ENCODE results near the gene ADI1. TPM values are rescaled to one million over a fixed set of nuclear protein-coding genes. Genes with fewer than 3 reads are reported as not detected.
A peak's percentile ranks its signal among the peaks of the same experiment; 100 is the strongest.
"Not testable (repeated sequence)": the region's sequence is repeated elsewhere in the genome, so short reads cannot be mapped to it uniquely, and the experiment has no call there.

ADI1 gene
- total and polyA plus RNA-seq, 7 donors = 42.5 to 137 (median 43.7) TPM

DNA sequence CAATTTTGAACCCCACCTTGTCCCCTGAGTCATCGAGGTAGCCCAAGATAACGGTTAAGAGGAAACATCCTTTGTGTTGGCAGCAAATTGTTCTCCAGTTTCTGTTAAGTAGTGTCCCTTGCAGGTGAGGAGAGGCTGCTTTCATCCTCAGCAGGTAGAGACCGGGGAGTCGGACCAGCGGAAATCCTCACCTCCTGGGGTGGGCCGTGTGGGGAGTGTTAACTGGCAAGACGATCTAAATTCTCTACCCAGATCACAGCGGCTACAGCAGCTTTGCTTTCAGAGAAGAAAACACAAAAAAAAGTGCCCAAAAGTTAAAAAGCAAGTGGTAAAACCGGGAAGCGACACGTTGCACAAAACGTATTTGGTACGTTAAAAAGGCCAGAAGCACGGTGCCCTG, 63.2 kb downstream of the ADI1 start:
- intact Hi-C loops (cut with DNase I) = no loop called here
- peaks cover 0 to 33% of the 10 kb centered on the region in 2 donors for H3K36me3 ChIP-seq (ENCODE audit: insufficient read depth in 1 of 2, low read depth in 1 of 2)
- peaks cover 21% of the 10 kb centered on the region for H3K4me1 ChIP-seq
- ATAC-seq (no peak), DNase-seq (peak in 1 of 2 donors; percentile 32)
- no peak overlapping the region for H3K27ac ChIP-seq
- TF ChIP-seq, protein P1, sequence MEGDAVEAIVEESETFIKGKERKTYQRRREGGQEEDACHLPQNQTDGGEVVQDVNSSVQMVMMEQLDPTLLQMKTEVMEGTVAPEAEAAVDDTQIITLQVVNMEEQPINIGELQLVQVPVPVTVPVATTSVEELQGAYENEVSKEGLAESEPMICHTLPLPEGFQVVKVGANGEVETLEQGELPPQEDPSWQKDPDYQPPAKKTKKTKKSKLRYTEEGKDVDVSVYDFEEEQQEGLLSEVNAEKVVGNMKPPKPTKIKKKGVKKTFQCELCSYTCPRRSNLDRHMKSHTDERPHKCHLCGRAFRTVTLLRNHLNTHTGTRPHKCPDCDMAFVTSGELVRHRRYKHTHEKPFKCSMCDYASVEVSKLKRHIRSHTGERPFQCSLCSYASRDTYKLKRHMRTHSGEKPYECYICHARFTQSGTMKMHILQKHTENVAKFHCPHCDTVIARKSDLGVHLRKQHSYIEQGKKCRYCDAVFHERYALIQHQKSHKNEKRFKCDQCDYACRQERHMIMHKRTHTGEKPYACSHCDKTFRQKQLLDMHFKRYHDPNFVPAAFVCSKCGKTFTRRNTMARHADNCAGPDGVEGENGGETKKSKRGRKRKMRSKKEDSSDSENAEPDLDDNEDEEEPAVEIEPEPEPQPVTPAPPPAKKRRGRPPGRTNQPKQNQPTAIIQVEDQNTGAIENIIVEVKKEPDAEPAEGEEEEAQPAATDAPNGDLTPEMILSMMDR (IDR thresholded peaks at IDR 0.05) = no peak
- WGBS, 3 donors = 95 to 96% (median 96%) methylated on average over 14 of the region's 14 CpGs
- no peaks in the 10 kb centered on the region for H3K27me3 ChIP-seq (ENCODE audit: insufficient read depth in 3 of 3, low read length in 2 of 3)
- H3K4me3 ChIP-seq = no peak overlapping the region
- H3K9me3 ChIP-seq = no peaks in the 10 kb centered on the region

DNA sequence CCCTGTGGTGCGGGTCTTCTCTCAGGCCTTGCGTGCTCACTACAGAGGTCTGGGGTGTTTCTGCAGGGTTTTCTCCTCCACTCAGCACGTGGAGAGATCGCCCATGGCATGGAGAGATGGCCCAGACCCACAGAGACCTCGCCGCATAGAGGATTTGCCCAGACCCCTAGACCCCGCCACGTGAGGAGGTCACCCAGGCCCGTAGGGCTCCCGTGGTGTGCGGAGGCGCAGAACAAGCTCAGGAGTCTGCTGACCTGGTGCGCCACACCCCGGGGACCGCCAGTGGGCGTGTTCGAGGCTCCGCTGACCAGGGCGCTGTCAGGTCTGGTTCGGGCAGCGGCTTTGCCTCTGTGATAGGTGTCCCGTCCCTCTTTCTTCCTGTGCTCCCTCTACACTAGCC, 64.5 kb downstream of the ADI1 start:
- Histone ChIP-seq H3K27me3 (ENCODE audit: insufficient read depth in 3 of 3, low read length in 2 of 3) (no peaks in the 10 kb centered on the region), H3K4me1 (peaks cover 15% of the 10 kb centered on the region), H3K9me3 (no peaks in the 10 kb centered on the region), H3K4me3 (no peak overlapping the region), H3K27ac (no peak overlapping the region), H3K36me3 (ENCODE audit: insufficient read depth in 1 of 2, low read depth in 1 of 2) (peaks cover 0 to 32% of the 10 kb centered on the region in 2 donors)
- TF ChIP-seq, protein P1 (IDR thresholded peaks at IDR 0.05) = no peak
- peak in 1 of 2 donors; percentile 48 for DNase-seq
- intact Hi-C loops (cut with DNase I) = no loop called here
- WGBS, 3 donors = 97 to 98% (median 97%) methylated on average over 22 of the region's 22 CpGs
- no peak for ATAC-seq

DNA sequence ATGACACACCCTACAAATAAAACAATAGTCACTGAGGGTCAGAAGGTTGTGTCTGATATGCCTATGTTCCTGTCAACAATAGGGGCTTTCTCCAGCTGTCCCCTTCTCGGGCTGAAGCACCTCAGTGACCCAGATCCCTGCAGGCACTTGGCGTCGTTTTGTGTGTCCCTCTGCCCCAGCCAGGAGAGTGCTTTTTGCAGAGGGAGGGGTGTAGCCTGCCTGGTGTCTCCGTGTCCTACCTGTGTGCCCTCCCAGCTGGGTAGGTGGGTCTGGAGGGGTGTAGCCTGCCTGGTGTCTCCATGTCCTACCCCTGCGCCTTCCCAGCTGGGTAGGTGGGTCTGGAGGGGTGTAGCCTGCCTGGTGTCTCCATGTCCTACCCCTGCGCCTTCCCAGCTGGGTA, 65.3 kb downstream of the ADI1 start:
- peaks cover 0 to 36% of the 10 kb centered on the region in 2 donors for H3K36me3 ChIP-seq (ENCODE audit: insufficient read depth in 1 of 2, low read depth in 1 of 2)
- WGBS, 3 donors = 82 to 90% (median 85%) methylated on average over 6 of the region's 6 CpGs
- H3K4me1 ChIP-seq; H3K27me3 ChIP-seq (ENCODE audit: insufficient read depth in 3 of 3, low read length in 2 of 3); intact Hi-C loops (cut with DNase I); H3K4me3 ChIP-seq; H3K9me3 ChIP-seq; ATAC-seq; H3K27ac ChIP-seq: not testable (repeated sequence)
- DNase-seq = peak in 1 of 2 donors; percentile 34

DNA sequence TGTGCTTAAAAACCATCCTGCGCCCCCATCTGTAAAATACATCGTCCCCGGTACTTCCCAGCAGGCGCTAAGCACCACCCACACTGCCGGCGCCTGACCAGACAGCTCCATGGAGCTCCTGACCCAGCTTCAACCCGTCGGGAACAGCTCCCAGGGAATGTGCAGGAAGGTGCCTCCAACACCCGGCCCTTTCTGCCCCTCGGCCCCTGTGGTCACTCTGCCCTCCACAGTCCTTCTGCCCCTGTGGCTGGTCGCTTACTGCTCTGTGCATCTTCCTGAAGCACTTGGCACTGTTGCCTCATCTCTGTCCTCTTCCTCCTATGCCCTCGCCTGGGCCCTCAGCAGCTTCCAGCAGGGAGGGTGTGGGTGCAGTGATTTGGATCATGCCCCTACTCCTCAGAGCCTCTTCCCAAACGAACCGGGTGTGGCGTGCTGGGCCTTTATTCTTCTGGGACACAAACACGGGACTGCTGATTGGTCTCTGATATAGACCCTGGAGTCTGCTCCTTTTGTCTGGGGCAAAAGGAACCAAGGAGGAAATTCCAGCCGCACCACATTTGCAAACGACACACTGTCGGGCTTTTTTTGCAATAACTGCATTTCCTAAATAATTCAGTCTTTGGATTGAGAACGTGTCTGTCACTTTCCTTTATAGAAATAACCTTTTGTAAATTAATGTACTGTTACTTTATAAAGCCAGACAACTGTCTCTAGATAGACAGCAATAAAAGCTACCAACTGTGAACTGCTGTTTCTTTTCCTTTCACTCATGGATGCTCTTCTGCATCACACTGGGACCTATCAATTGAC, 65.9 kb downstream of the ADI1 start:
- H3K27me3 ChIP-seq (ENCODE audit: insufficient read depth in 3 of 3, low read length in 2 of 3) = no peaks in the 10 kb centered on the region
- H3K4me1 ChIP-seq = peaks cover 5% of the 10 kb centered on the region
- TF ChIP-seq, protein P1 (IDR thresholded peaks at IDR 0.05) = no peak
- H3K9me3 ChIP-seq = no peaks in the 10 kb centered on the region
- intact Hi-C loops (cut with DNase I) = no loop called here
- DNase-seq (peak in 1 of 2 donors; percentile 47), ATAC-seq (peak in 1 of 4 donors; percentile 37)
- H3K36me3 ChIP-seq (ENCODE audit: insufficient read depth in 1 of 2, low read depth in 1 of 2) = peaks cover 0 to 35% of the 10 kb centered on the region in 2 donors
- H3K27ac ChIP-seq = no peak overlapping the region
- WGBS, 3 donors = 64 to 71% (median 68%) methylated on average over 20 of the region's 20 CpGs
- no peak overlapping the region for H3K4me3 ChIP-seq

DNA sequence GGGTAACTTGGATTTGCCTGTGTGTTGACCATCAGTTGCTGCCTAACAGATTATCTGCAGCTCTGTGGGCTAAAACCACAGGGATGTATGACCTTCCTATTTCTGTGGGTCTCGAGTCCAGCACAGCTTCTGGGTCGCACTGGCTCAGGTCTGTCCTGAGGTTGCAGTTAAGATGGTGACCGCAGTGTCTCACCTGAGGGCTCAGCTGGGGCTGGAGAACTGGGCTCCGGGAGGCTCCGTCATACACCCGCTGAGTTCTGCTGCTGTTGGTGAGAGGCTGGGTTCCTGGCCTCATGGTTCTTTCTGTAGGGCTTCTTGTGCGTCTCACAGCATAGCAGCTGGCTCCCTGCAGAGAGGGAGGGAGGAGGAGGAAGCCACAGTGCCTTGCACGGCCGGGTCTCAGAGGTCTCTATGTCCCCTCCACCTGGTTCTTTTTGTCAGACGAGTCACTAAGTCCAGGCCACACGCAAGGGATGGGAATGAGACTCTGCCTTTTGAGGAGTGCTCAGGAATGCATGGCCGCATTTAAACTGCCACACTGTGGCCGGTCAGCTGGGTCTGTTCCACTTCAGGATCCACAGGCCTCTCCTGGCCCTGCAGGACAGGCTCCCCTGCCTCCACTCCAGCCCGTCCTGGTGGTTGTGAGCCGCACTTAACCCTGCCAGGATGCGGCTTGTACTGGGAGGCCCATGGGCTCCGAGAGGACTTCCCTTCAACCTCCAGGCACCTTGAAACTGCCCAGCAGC, 67.2 kb downstream of the ADI1 start:
- 85 to 92% (median 86%) methylated on average over 16 to 17 of the region's 17 CpGs for WGBS, 3 donors
- no peak overlapping the region for H3K4me3 ChIP-seq
- DNase-seq (peak in 1 of 2 donors; percentile 21), ATAC-seq (no peak)
- H3K9me3 ChIP-seq = no peaks in the 10 kb centered on the region
- TF ChIP-seq, protein P1 (IDR thresholded peaks at IDR 0.05) = no peak
- intact Hi-C loops (cut with DNase I) = no loop called here
- peaks cover 5% of the 10 kb centered on the region for H3K4me1 ChIP-seq
- peaks cover 0 to 29% of the 10 kb centered on the region in 2 donors for H3K36me3 ChIP-seq (ENCODE audit: insufficient read depth in 1 of 2, low read depth in 1 of 2)
- H3K27ac ChIP-seq = no peak overlapping the region
- no peaks in the 10 kb centered on the region for H3K27me3 ChIP-seq (ENCODE audit: insufficient read depth in 3 of 3, low read length in 2 of 3)

Data from psoas muscle (tissue), 8 donors.